GM23338 (cell line): ENCODE data around the gene ADIPOQ. TPM values are rescaled to one million over a fixed set of nuclear protein-coding genes. Genes with fewer than 3 reads are reported as not detected.
"Not testable (repeated sequence)": the region's sequence is repeated elsewhere in the genome, so short reads cannot be mapped to it uniquely, and the experiment has no call there.

Experiments
- ATAC-seq: fragments of 200-7000 bp; cut with Tn5 transposase; 3 replicates; pipeline ENCODE4 v1.9.1; 2020
- DNase-seq: peaks from one replicate; pipeline ENCODE4 v3.0.0-alpha.2; 2015; ENCODE audit warnings: low spot score
- H2AFZ ChIP-seq: fragments of 200-600 bp; sonication (generic); 2 replicates; pipeline ENCODE4 v1.8.0; 2016; ENCODE audit warnings: antibody characterized with exemption, mild to moderate bottlenecking, moderate library complexity
- H3F3A ChIP-seq: fragments of 200-600 bp; sonication (generic); replicated peaks from 2 replicates; pipeline ENCODE4 v1.8.0; 2017; ENCODE audit warnings: antibody characterized with exemption, mixed run types, low read depth
- H3K27ac ChIP-seq: fragments of 200-600 bp; sonication (generic); 2 replicates; pipeline ENCODE4 v1.6.1; 2016; ENCODE audit warnings: low read depth
- H3K27me3 ChIP-seq: fragments of 200-600 bp; sonication (generic); 2 replicates; pipeline ENCODE4 v1.8.0; 2016; ENCODE audit warnings: mild to moderate bottlenecking, mixed run types, moderate library complexity; ENCODE audit not compliant: insufficient read depth
- H3K36me3 ChIP-seq: fragments of 200-600 bp; sonication (generic); 2 replicates; pipeline ENCODE4 v1.8.0; 2016; ENCODE audit warnings: mild to moderate bottlenecking; ENCODE audit not compliant: insufficient read depth
- H3K4me1 ChIP-seq: fragments of 200-600 bp; sonication (generic); 2 replicates; pipeline ENCODE4 v1.8.0; 2016; ENCODE audit warnings: mild to moderate bottlenecking, moderate library complexity; ENCODE audit not compliant: insufficient read depth
- H3K4me2 ChIP-seq: fragments of 200-600 bp; sonication (generic); 2 replicates; pipeline ENCODE4 v1.7.1; 2017; ENCODE audit warnings: mixed run types
- H3K4me3 ChIP-seq: fragments of 200-600 bp; sonication (generic); 2 replicates; pipeline ENCODE4 v1.6.1; 2016; ENCODE audit warnings: mixed run types
- H3K79me2 ChIP-seq: fragments of 200-600 bp; sonication (generic); replicated peaks from 2 replicates; pipeline ENCODE4 v1.8.0; 2017; ENCODE audit warnings: mild to moderate bottlenecking; ENCODE audit not compliant: insufficient read depth
- H3K9me2 ChIP-seq: fragments of 200-600 bp; sonication (generic); 2 replicates; pipeline ENCODE4 v1.8.0; 2017; ENCODE audit not compliant: insufficient read depth
- H4K20me1 ChIP-seq: fragments of 200-600 bp; sonication (generic); replicated peaks from 2 replicates; pipeline ENCODE4 v1.8.0; 2017; ENCODE audit warnings: mild to moderate bottlenecking; ENCODE audit not compliant: insufficient read depth
- H3K27ac Mint-ChIP-seq: 2 replicates; pipeline ENCODE4 v1.8.0; 2020; ENCODE audit warnings: inconsistent platforms, mild to moderate bottlenecking, moderate library complexity, mixed read lengths
- H3K27me3 Mint-ChIP-seq: 3 replicates; pipeline ENCODE4 v1.8.0; 2022; ENCODE audit warnings: low read depth, mild to moderate bottlenecking, moderate library complexity, mixed read lengths, inconsistent platforms; ENCODE audit not compliant: insufficient read depth, poor library complexity
- H3K36me3 Mint-ChIP-seq: 3 replicates; pipeline ENCODE4 v1.8.0; 2021; ENCODE audit warnings: low read depth, mild to moderate bottlenecking, inconsistent platforms, moderate library complexity, mixed read lengths
- H3K4me1 Mint-ChIP-seq: 3 replicates; pipeline ENCODE4 v1.8.0; 2020; ENCODE audit warnings: mild to moderate bottlenecking, inconsistent platforms, mixed read lengths
- H3K4me3 Mint-ChIP-seq: 3 replicates; pipeline ENCODE4 v1.8.0; 2021; ENCODE audit warnings: moderate library complexity, mild to moderate bottlenecking, inconsistent platforms, mixed read lengths
- H3K9me3 Mint-ChIP-seq: 3 replicates; pipeline ENCODE4 v1.8.0; 2020; ENCODE audit warnings: moderate library complexity, mild to moderate bottlenecking, inconsistent platforms, mixed read lengths
- CREB1 ChIP-seq: fragments of 250-450 bp; sonication (Bioruptor Pico); IDR thresholded peaks from 2 replicates; pipeline ENCODE4 v1.5.0; 2020; ENCODE audit warnings: low read depth, mild to moderate bottlenecking, moderate library complexity
- ETS1 ChIP-seq: IDR thresholded peaks from 2 replicates; pipeline ENCODE4 v1.6.1; 2016; ENCODE audit warnings: antibody characterized with exemption
- EZH2phosphoT487 ChIP-seq: fragments of 200-600 bp; sonication (generic); IDR thresholded peaks from one replicate; pipeline ENCODE4 v1.8.1; 2018; ENCODE audit warnings: antibody characterized with exemption; ENCODE audit not compliant: unreplicated experiment
- POLR2AphosphoS5 ChIP-seq: IDR thresholded peaks from 2 replicates; pipeline ENCODE4 v1.6.1; 2016; ENCODE audit warnings: antibody characterized with exemption, low read depth
- REST ChIP-seq: IDR thresholded peaks from one replicate; pipeline ENCODE4 v1.6.1; 2018; ENCODE audit warnings: antibody characterized with exemption; ENCODE audit not compliant: unreplicated experiment
- ZNF331 ChIP-seq: fragments of 250-450 bp; sonication (Bioruptor Pico); IDR thresholded peaks from 2 replicates; pipeline ENCODE4 v1.5.0; 2020; ENCODE audit warnings: low read depth, mild to moderate bottlenecking, moderate library complexity
- polyA plus RNA-seq: library from polyadenylated mRNA; unstranded; fragments of >200 nt; fragmentation: Nextera tagmentation; extraction: Ambion mirVana; gene quantifications from 2 replicates; pipeline ENCODE4 v1.2.1, GENCODE V29; 2016
- total RNA-seq: library from RNA; depleted of rRNA; stranded (reverse); fragments of >200 nt; shearing (Covaris generic); gene quantifications from 2 replicates; pipeline ENCODE4 v1.2.3, GENCODE V29; 2014
- TF ChIP-seq, protein P1 (sequence below): fragments of 250-450 bp; sonication (Bioruptor Pico); IDR thresholded peaks from 2 replicates; pipeline ENCODE4 v1.5.0; 2020; ENCODE audit warnings: mild to moderate bottlenecking, moderate library complexity

Gene ADIPOQ
- total and polyA plus RNA-seq, 2 experiments from 2014 or later, result not detected

DNA sequence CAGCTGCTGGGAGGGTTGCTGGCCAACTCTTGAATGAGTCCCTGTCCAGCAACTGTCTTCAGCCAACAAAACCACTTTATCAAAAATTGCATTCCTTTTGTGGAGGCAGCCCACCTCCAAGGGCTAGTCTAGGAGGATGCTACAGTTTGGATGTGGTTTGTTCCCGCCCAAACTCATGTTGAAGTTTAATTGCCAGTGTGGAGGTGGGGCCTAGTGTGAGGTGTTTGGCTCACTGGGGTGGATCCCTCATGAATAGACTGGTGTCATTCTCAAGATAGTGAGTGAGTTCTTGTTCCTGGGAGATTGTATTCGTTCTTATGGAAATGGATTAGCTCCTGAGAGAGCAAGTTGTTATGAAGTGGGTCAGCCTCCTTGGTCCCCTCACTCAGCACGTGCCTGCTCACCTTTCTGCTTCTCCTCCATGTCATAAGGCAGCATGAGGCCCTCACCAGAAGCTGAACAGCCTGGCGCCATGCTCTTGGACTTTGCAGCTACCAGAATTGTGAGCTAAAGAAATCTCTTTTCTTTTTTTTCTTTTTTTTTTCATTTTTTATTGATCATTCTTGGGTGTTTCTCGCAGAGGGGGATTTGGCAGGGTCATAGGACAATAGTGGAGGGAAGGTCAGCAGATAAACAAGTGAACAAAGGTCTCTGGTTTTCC lies 32.0 kb upstream of the ADIPOQ start:
- no peak overlapping the region for H2AFZ ChIP-seq
- no peaks in the 10 kb centered on the region for H4K20me1 ChIP-seq
- H3K27me3 ChIP-seq, result no peaks in the 10 kb centered on the region
- no peak overlapping the region for H3K4me3 ChIP-seq
- Mint-ChIP-seq H3K9me3 (no peaks in the 10 kb centered on the region), H3K36me3 (no peaks in the 10 kb centered on the region; the same call in none of the 3 replicates), H3K27me3 (peaks cover 7% of the 10 kb centered on the region), H3K27ac (no peak overlapping the region), H3K4me3 (no peak overlapping the region), H3K4me1 (peaks cover 9% of the 10 kb centered on the region; the same call in 2 of the 3 replicates)
- H3K27ac ChIP-seq, result no peak overlapping the region
- DNase-seq (no peak), ATAC-seq (no peak)
- H3F3A ChIP-seq, result peaks cover 4% of the 10 kb centered on the region; the same call in 1 of the 2 replicates
- peaks cover 13% of the 10 kb centered on the region for H3K4me1 ChIP-seq
- H3K4me2 ChIP-seq, result no peak overlapping the region
- H3K9me2 ChIP-seq, result no peaks in the 10 kb centered on the region
- H3K36me3 ChIP-seq, result no peaks in the 10 kb centered on the region
- peaks cover 8% of the 10 kb centered on the region for H3K79me2 ChIP-seq
- TF ChIP-seq, protein P1, sequence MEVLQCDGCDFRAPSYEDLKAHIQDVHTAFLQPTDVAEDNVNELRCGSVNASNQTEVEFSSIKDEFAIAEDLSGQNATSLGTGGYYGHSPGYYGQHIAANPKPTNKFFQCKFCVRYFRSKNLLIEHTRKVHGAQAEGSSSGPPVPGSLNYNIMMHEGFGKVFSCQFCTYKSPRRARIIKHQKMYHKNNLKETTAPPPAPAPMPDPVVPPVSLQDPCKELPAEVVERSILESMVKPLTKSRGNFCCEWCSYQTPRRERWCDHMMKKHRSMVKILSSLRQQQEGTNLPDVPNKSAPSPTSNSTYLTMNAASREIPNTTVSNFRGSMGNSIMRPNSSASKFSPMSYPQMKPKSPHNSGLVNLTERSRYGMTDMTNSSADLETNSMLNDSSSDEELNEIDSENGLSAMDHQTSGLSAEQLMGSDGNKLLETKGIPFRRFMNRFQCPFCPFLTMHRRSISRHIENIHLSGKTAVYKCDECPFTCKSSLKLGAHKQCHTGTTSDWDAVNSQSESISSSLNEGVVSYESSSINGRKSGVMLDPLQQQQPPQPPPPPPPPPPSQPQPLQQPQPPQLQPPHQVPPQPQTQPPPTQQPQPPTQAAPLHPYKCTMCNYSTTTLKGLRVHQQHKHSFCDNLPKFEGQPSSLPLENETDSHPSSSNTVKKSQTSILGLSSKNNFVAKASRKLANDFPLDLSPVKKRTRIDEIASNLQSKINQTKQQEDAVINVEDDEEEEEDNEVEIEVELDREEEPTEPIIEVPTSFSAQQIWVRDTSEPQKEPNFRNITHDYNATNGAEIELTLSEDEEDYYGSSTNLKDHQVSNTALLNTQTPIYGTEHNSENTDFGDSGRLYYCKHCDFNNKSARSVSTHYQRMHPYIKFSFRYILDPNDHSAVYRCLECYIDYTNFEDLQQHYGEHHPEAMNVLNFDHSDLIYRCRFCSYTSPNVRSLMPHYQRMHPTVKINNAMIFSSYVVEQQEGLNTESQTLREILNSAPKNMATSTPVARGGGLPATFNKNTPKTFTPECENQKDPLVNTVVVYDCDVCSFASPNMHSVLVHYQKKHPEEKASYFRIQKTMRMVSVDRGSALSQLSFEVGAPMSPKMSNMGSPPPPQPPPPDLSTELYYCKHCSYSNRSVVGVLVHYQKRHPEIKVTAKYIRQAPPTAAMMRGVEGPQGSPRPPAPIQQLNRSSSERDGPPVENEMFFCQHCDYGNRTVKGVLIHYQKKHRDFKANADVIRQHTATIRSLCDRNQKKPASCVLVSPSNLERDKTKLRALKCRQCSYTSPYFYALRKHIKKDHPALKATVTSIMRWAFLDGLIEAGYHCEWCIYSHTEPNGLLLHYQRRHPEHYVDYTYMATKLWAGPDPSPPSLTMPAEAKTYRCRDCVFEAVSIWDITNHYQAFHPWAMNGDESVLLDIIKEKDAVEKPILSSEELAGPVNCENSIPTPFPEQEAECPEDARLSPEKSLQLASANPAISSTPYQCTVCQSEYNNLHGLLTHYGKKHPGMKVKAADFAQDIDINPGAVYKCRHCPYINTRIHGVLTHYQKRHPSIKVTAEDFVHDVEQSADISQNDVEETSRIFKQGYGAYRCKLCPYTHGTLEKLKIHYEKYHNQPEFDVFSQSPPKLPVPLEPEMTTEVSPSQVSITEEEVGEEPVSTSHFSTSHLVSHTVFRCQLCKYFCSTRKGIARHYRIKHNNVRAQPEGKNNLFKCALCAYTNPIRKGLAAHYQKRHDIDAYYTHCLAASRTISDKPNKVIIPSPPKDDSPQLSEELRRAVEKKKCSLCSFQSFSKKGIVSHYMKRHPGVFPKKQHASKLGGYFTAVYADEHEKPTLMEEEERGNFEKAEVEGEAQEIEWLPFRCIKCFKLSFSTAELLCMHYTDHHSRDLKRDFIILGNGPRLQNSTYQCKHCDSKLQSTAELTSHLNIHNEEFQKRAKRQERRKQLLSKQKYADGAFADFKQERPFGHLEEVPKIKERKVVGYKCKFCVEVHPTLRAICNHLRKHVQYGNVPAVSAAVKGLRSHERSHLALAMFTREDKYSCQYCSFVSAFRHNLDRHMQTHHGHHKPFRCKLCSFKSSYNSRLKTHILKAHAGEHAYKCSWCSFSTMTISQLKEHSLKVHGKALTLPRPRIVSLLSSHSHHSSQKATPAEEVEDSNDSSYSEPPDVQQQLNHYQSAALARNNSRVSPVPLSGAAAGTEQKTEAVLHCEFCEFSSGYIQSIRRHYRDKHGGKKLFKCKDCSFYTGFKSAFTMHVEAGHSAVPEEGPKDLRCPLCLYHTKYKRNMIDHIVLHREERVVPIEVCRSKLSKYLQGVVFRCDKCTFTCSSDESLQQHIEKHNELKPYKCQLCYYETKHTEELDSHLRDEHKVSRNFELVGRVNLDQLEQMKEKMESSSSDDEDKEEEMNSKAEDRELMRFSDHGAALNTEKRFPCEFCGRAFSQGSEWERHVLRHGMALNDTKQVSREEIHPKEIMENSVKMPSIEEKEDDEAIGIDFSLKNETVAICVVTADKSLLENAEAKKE (CRISPR knock-in tag), result no peak
- TF ChIP-seq ZNF331 (no peak), EZH2phosphoT487 (no peak), CREB1 (CRISPR knock-in tag) (no peak), ETS1 (no peak), REST (no peak), POLR2AphosphoS5 (no peak)

DNA sequence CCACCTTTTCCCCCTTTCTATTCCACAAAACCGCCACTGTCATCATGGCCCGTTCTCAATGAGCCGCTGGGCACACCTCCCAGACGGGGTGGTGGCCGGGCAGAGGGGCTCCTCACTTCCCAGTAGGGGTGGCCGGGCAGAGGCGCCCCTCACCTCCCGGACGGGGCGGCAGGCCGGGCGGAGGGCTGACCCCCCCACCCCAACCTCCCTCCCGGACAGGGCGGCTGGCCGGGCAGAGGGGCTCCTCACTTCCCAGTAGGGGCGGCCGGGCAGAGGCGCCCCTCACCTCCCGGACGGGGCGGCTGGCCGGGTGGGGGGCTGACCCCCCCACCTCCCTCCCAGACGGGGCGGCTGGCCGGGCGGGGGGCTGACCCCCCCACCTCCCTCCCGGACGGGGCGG lies 31.2 kb upstream of the ADIPOQ start:
- H3K4me2 ChIP-seq, H3K4me3 ChIP-seq, H3K27me3 Mint-ChIP-seq, H3K27me3 ChIP-seq, H3K9me2 ChIP-seq, ATAC-seq, DNase-seq, H3K9me3 Mint-ChIP-seq, H3K36me3 Mint-ChIP-seq, H3F3A ChIP-seq, H3K36me3 ChIP-seq, H3K27ac ChIP-seq, H4K20me1 ChIP-seq, H2AFZ ChIP-seq, H3K79me2 ChIP-seq, H3K27ac Mint-ChIP-seq, H3K4me3 Mint-ChIP-seq: not testable (repeated sequence)
- peaks cover 18% of the 10 kb centered on the region for H3K4me1 Mint-ChIP-seq
- peaks cover 19% of the 10 kb centered on the region for H3K4me1 ChIP-seq
